ENCODE measurements around the gene TRIM15.
A peak's percentile ranks its signal among the peaks of the same experiment; 100 is the strongest.

- TF ChIP-seq POLR2A (IDR thresholded peaks at IDR 0.05; ENCODE audit: extremely low read depth, insufficient read length): peak; percentile 83
- TF ChIP-seq CTCF (IDR thresholded peaks at IDR 0.05; ENCODE audit: low read depth, low read length): no peak
- TF ChIP-seq MYC (IDR thresholded peaks at IDR 0.05; ENCODE audit: low read depth, low read length): peak; percentile 48
- peak; percentile 57; the same call in 1 of the 2 replicates for TF ChIP-seq MAX (IDR thresholded peaks at IDR 0.05; ENCODE audit: low read depth, low read length)
Observed at GRCh38 chr6:30213957-30214656, 50.8 kb downstream of the TRIM15 start.

Data from NB4 (cell line).